Activated B cell treated with CpG ODN at 0.5 μM for 24 hours (primary cell): ENCODE data around the gene CNOT6L. TPM values are rescaled to one million over a fixed set of nuclear protein-coding genes. Genes with fewer than 3 reads are reported as not detected.
"Not testable (repeated sequence)": the region's sequence is repeated elsewhere in the genome, so short reads cannot be mapped to it uniquely, and the experiment has no call there.

Source experiments
- ATAC-seq: fragments of 200-7000 bp; cut with Tn5 transposase; one replicate; pipeline ENCODE4 v1.10.0; 2021; ENCODE audit warnings: low read depth, mild to moderate bottlenecking, moderate library complexity
- CTCF ChIA-PET: fragments of 350-600 bp; sonication (Branson Sonifier 250); formaldehyde crosslinking; loops from one replicate; lab custom pipeline; 2021; ENCODE audit warnings: antibody characterized with exemption; lab: Charles Lee
- POLR2A ChIA-PET: fragments of 350-600 bp; sonication (Branson Sonifier 250); formaldehyde crosslinking; loops from one replicate; lab custom pipeline; 2021; ENCODE audit warnings: antibody characterized with exemption; lab: Charles Lee
- DNase-seq: peaks from one replicate; pipeline ENCODE4 v3.0.0; 2022
- H3K27ac Mint-ChIP-seq: one replicate; pipeline ENCODE4 v1.8.0; 2020; ENCODE audit warnings: mixed read lengths
- H3K27me3 Mint-ChIP-seq: one replicate; pipeline ENCODE4 v1.8.0; 2021; ENCODE audit warnings: mixed read lengths
- H3K36me3 Mint-ChIP-seq: one replicate; pipeline ENCODE4 v1.8.0; 2021; ENCODE audit warnings: low read depth, mixed read lengths
- H3K4me1 Mint-ChIP-seq: one replicate; pipeline ENCODE4 v1.8.0; 2021; ENCODE audit warnings: mixed read lengths
- H3K4me3 Mint-ChIP-seq: one replicate; pipeline ENCODE4 v1.8.0; 2020; ENCODE audit warnings: mild to moderate bottlenecking, mixed read lengths
- H3K9me3 Mint-ChIP-seq: one replicate; pipeline ENCODE4 v1.8.0; 2020; ENCODE audit warnings: mixed read lengths
- CTCF ChIP-seq: fragments of 200-600 bp; IDR thresholded peaks from one replicate; pipeline ENCODE4 v1.8.0; 2022; ENCODE audit warnings: antibody characterized with exemption, mild to moderate bottlenecking
- intact Hi-C: fragments of 100-400 bp; cut with micrococcal nuclease; formaldehyde crosslinking; loops from one replicate; pipeline ENCODE4 v1.15.1; 2024
- total RNA-seq: library from RNA; stranded (reverse); gene quantifications from 2 replicates; pipeline ENCODE4 v1.2.3, GENCODE V29; 2022

CNOT6L gene
- total RNA-seq, 1 donor from 2014 or later = 75.3 TPM

GRCh38 chr4:77721073-77721472 is 98.1 kb downstream of the CNOT6L start:
- ATAC-seq (no peak), DNase-seq (no peak)
- ChIA-PET CTCF (no interaction called here), POLR2A (no interaction called here)
- Mint-ChIP-seq H3K4me1 (no peaks in the 10 kb centered on the region), H3K27me3 (no peaks in the 10 kb centered on the region), H3K4me3 (no peak overlapping the region), H3K9me3 (no peaks in the 10 kb centered on the region), H3K27ac (no peak overlapping the region), H3K36me3 (peaks cover 70% of the 10 kb centered on the region)
- TF ChIP-seq CTCF = no peak
- intact Hi-C loops = no loop called here

- H3K27me3 Mint-ChIP-seq, POLR2A ChIA-PET, H3K27ac Mint-ChIP-seq, intact Hi-C loops, CTCF ChIA-PET, DNase-seq, H3K4me3 Mint-ChIP-seq, H3K4me1 Mint-ChIP-seq, ATAC-seq, H3K9me3 Mint-ChIP-seq: not testable (repeated sequence)
- H3K36me3 Mint-ChIP-seq = peaks cover 57% of the 10 kb centered on the region
These were observed 100.7 kb downstream of the CNOT6L start for GRCh38 chr4:77718500-77718899.

- no peaks in the 10 kb centered on the region for H3K9me3 Mint-ChIP-seq
- intact Hi-C loops = no loop called here
- H3K36me3 Mint-ChIP-seq = peaks cover 49% of the 10 kb centered on the region
- H3K27me3 Mint-ChIP-seq = no peaks in the 10 kb centered on the region
- DNase-seq = no peak
- H3K27ac Mint-ChIP-seq = no peak overlapping the region
- ATAC-seq = no peak
- no peaks in the 10 kb centered on the region for H3K4me1 Mint-ChIP-seq
- H3K4me3 Mint-ChIP-seq = no peak overlapping the region
- no peak for TF ChIP-seq CTCF
- CTCF ChIA-PET = no interaction called here
- POLR2A ChIA-PET = no interaction called here
These were observed 103.5 kb downstream of the CNOT6L start for GRCh38 chr4:77715414-77716290.

- DNase-seq (no peak), ATAC-seq (no peak)
- Mint-ChIP-seq H3K9me3 (no peaks in the 10 kb centered on the region), H3K4me3 (no peak overlapping the region), H3K27ac (no peak overlapping the region), H3K36me3 (peaks cover 43% of the 10 kb centered on the region), H3K4me1 (no peaks in the 10 kb centered on the region), H3K27me3 (no peaks in the 10 kb centered on the region)
- ChIA-PET CTCF (no interaction called here), POLR2A (no interaction called here)
- intact Hi-C loops = no loop called here
- no peak for TF ChIP-seq CTCF
These were observed 104.7 kb downstream of the CNOT6L start for GRCh38 chr4:77714514-77714913.

- intact Hi-C loops = no loop called here
- DNase-seq = no peak
- POLR2A ChIA-PET = interaction anchor here (0.6 kb wide), 1 partner anchor 41 kb away, joined by 10 read pairs; no protein-coding TSS in a partner anchor
- TF ChIP-seq CTCF = no peak
- CTCF ChIA-PET = no interaction called here
- Mint-ChIP-seq H3K4me1 (no peaks in the 10 kb centered on the region), H3K27me3 (no peaks in the 10 kb centered on the region), H3K4me3 (no peak overlapping the region), H3K36me3 (peaks cover 37% of the 10 kb centered on the region), H3K27ac (no peak overlapping the region), H3K9me3 (no peaks in the 10 kb centered on the region)
- no peak for ATAC-seq
These were observed 105.3 kb downstream of the CNOT6L start for GRCh38 chr4:77713884-77714283.
